ENCODE measurements around the gene BNIP1.
"Not testable (repeated sequence)": the region's sequence is repeated elsewhere in the genome, so short reads cannot be mapped to it uniquely, and the experiment has no call there.

The BNIP1 gene

GRCh38 chr5:173114536-173114935 is 29.8 kb upstream of the BNIP1 start:
- TF ChIP-seq, protein P1, sequence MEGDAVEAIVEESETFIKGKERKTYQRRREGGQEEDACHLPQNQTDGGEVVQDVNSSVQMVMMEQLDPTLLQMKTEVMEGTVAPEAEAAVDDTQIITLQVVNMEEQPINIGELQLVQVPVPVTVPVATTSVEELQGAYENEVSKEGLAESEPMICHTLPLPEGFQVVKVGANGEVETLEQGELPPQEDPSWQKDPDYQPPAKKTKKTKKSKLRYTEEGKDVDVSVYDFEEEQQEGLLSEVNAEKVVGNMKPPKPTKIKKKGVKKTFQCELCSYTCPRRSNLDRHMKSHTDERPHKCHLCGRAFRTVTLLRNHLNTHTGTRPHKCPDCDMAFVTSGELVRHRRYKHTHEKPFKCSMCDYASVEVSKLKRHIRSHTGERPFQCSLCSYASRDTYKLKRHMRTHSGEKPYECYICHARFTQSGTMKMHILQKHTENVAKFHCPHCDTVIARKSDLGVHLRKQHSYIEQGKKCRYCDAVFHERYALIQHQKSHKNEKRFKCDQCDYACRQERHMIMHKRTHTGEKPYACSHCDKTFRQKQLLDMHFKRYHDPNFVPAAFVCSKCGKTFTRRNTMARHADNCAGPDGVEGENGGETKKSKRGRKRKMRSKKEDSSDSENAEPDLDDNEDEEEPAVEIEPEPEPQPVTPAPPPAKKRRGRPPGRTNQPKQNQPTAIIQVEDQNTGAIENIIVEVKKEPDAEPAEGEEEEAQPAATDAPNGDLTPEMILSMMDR (IDR thresholded peaks at IDR 0.05; ENCODE audit: insufficient read depth, low read depth, low read length, missing control alignments) = no peak
- no peak overlapping the region for H3K4me3 ChIP-seq (ENCODE audit: low read depth, low read length)
- no peak for DNase-seq (ENCODE audit: low read depth)

DNA sequence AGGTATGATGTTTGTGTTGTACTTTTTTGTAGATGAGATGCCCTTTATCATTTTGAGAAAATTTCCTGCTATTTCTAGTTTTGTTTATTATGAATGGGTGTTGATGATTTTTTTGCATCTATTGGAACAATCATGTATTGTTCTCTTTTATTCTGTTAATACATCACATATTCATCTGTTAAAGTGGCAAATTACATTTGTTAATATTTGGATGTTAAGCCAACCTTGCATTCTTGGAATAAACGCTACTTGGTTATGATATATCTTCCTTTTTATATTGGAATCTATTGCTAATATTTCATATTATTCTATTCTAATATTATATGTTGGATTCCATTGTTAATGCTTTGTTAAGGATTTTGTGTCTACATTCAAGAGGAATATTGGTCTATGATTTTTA is 24.6 kb upstream of the BNIP1 start:
- TF ChIP-seq, protein P1 (IDR thresholded peaks at IDR 0.05; ENCODE audit: insufficient read depth, low read depth, low read length, missing control alignments) = no peak
- H3K4me3 ChIP-seq (ENCODE audit: low read depth, low read length) = no peak overlapping the region
- no peak for DNase-seq (ENCODE audit: low read depth)

DNA sequence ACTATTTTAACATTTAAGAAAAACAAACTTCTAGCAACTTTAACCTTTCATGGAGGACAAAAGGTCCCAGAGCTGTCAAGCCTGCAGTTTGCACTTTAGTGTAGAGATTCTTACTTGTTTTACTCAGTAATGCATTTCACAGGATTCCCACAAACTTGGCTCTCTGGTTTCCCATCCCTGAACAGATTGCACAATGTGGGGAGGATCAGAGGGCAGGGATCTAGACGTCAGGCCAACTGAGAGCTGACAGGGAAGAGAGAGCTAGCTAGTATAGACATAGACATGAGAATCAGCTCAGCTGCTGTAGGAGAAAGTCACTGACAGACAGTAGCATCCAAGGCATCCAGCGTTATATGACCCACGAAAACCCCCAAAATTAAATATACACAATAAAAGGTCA is 20.9 kb upstream of the BNIP1 start:
- H3K4me3 ChIP-seq (ENCODE audit: low read depth, low read length) = no peak overlapping the region
- TF ChIP-seq, protein P1 (IDR thresholded peaks at IDR 0.05; ENCODE audit: insufficient read depth, low read depth, low read length, missing control alignments) = no peak
- no peak for DNase-seq (ENCODE audit: low read depth)

- H3K4me3 ChIP-seq (ENCODE audit: low read depth, low read length); DNase-seq (ENCODE audit: low read depth): not testable (repeated sequence)
Measured at GRCh38 chr5:173132166-173132565, 12.2 kb upstream of the BNIP1 start.

DNA sequence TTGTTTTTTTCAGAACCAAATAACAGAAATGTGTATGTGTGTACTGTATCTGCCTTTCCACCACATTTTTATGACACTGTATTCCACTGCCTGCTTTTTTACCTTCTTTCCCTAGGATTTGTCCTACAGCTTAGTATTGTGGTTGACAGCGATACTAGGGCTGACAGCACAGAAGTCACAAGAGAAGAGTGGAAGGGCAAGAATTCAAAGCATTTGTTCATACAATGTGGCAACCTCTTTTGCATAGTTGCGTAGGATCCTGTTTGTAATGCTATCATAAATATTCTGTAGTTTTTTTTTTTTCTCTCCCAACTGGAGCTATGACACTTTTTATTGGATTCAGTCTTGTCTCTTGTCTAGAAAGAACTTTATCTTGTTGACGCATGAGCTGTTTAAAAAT is 5.6 kb upstream of the BNIP1 start:
- no peak for DNase-seq (ENCODE audit: low read depth)

GRCh38 chr5:173139631-173140030 is 4.7 kb upstream of the BNIP1 start:
- TF ChIP-seq, protein P1 (IDR thresholded peaks at IDR 0.05; ENCODE audit: insufficient read depth, low read depth, low read length, missing control alignments) = no peak
- DNase-seq (ENCODE audit: low read depth) = no peak
- no peak overlapping the region for H3K4me3 ChIP-seq (ENCODE audit: low read depth, low read length)

More for the DNA sequence above, 5.6 kb upstream of the BNIP1 start:
- H3K4me3 ChIP-seq (ENCODE audit: low read depth, low read length) = no peak overlapping the region
- TF ChIP-seq, protein P1 (IDR thresholded peaks at IDR 0.05; ENCODE audit: insufficient read depth, low read depth, low read length, missing control alignments) = no peak

DNA sequence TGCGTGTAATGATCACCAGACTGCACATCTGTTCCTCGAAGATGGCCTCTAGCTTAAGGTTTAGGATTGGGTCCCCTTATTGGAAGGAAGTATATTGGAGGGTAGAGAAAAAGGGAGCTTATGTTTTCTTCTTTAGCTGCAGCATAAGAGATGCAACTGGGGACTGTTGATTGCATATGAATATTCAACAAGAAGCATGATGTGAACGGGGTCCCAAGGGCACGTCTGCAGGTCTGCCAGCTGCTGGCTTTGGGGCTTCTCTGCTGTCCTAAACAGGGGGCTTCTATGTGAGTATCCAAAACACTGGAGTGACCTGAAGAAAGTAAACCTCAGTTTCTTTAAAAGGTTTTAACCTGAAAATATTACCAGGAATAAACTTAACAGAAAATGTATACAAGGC is 3.6 kb upstream of the BNIP1 start:
- no peak overlapping the region for H3K4me3 ChIP-seq (ENCODE audit: low read depth, low read length)
- TF ChIP-seq, protein P1 (IDR thresholded peaks at IDR 0.05; ENCODE audit: insufficient read depth, low read depth, low read length, missing control alignments) = no peak
- no peak for DNase-seq (ENCODE audit: low read depth)

Data from GM12865 (cell line).